Mucosa of rectum (tissue), 2 donors: ENCODE measurements around the gene UBE2G1.

Experiments
- H3K27ac ChIP-seq, 2 donors: one replicate each; pipeline ENCODE4 v1.7.0; 2013; ENCODE audit warnings: inconsistent platforms in 2 of 2, low read depth in 2 of 2, low read length in 2 of 2
- H3K27me3 ChIP-seq, 2 donors: one replicate each; pipeline ENCODE4 v1.7.0; 2013; ENCODE audit warnings: low read length in 2 of 2; ENCODE audit not compliant: control insufficient read depth in 2 of 2, insufficient read depth in 2 of 2
- H3K36me3 ChIP-seq, 2 donors: one replicate each; pipeline ENCODE4 v1.7.0; 2013; ENCODE audit warnings: low read length in 2 of 2; ENCODE audit not compliant: control insufficient read depth in 2 of 2, insufficient read depth in 2 of 2
- H3K4me1 ChIP-seq, 2 donors: one replicate each; pipeline ENCODE4 v1.7.0; 2013; ENCODE audit warnings: low read length in 2 of 2, mild to moderate bottlenecking in 1 of 2; ENCODE audit not compliant: control insufficient read depth in 2 of 2, insufficient read depth in 2 of 2
- H3K4me3 ChIP-seq, 2 donors: one replicate each; pipeline ENCODE4 v1.7.0; 2013; ENCODE audit warnings: low read length in 2 of 2
- H3K9ac ChIP-seq, 2 donors: one replicate each; pipeline ENCODE4 v1.7.0; 2013; ENCODE audit warnings: low read length in 2 of 2, low read depth in 1 of 2, mild to moderate bottlenecking in 1 of 2
- H3K9me3 ChIP-seq, 2 donors: one replicate each; pipeline ENCODE4 v1.7.0; 2013; ENCODE audit warnings: low read length in 2 of 2; ENCODE audit not compliant: control insufficient read depth in 2 of 2
- donor health status: healthy.
- donor health status: Normal muscosa, but diverticular disease.

Gene UBE2G1

GRCh38 chr17:4324463-4324862 lies 42.0 kb downstream of the UBE2G1 start:
- H3K4me3 ChIP-seq = no peak overlapping the region
- H3K27me3 ChIP-seq = no peaks in the 10 kb centered on the region
- no peaks in the 10 kb centered on the region for H3K9me3 ChIP-seq
- H3K9ac ChIP-seq = no peak overlapping the region
- no peak overlapping the region for H3K27ac ChIP-seq
- no peaks in the 10 kb centered on the region for H3K36me3 ChIP-seq
- peaks cover 0 to 3% of the 10 kb centered on the region in 2 donors for H3K4me1 ChIP-seq

- H3K27me3 ChIP-seq = no peaks in the 10 kb centered on the region
- H3K9ac ChIP-seq = no peak overlapping the region
- H3K9me3 ChIP-seq = no peaks in the 10 kb centered on the region
- peaks cover 14 to 16% of the 10 kb centered on the region in 2 donors for H3K4me1 ChIP-seq
- H3K4me3 ChIP-seq = no peak overlapping the region
- H3K27ac ChIP-seq = no peak overlapping the region
- H3K36me3 ChIP-seq = no peaks in the 10 kb centered on the region
Observed at GRCh38 chr17:4319221-4319620, 47.3 kb downstream of the UBE2G1 start.

- no peak overlapping the region for H3K27ac ChIP-seq
- H3K36me3 ChIP-seq = no peaks in the 10 kb centered on the region
- no peaks in the 10 kb centered on the region for H3K27me3 ChIP-seq
- H3K4me3 ChIP-seq = no peak overlapping the region
- no peak overlapping the region for H3K9ac ChIP-seq
- H3K9me3 ChIP-seq = no peaks in the 10 kb centered on the region
- peaks cover 14 to 16% of the 10 kb centered on the region in 2 donors for H3K4me1 ChIP-seq
Observed at GRCh38 chr17:4318596-4318995, 47.9 kb downstream of the UBE2G1 start.

GRCh38 chr17:4318186-4318585 lies 48.3 kb downstream of the UBE2G1 start:
- no peak overlapping the region for H3K9ac ChIP-seq
- H3K27me3 ChIP-seq = no peaks in the 10 kb centered on the region
- no peak overlapping the region for H3K27ac ChIP-seq
- peaks cover 14 to 16% of the 10 kb centered on the region in 2 donors for H3K4me1 ChIP-seq
- H3K4me3 ChIP-seq = no peak overlapping the region
- no peaks in the 10 kb centered on the region for H3K9me3 ChIP-seq
- no peaks in the 10 kb centered on the region for H3K36me3 ChIP-seq

- H3K9ac ChIP-seq = no peak overlapping the region
- peaks cover 14 to 16% of the 10 kb centered on the region in 2 donors for H3K4me1 ChIP-seq
- no peaks in the 10 kb centered on the region for H3K36me3 ChIP-seq
Observed at GRCh38 chr17:4317610-4318009, 48.9 kb downstream of the UBE2G1 start.

GRCh38 chr17:4316648-4317047 lies 49.8 kb downstream of the UBE2G1 start:
- Histone ChIP-seq H3K4me1 (peaks cover 14 to 16% of the 10 kb centered on the region in 2 donors), H3K27ac (no peak overlapping the region), H3K27me3 (no peaks in the 10 kb centered on the region), H3K9me3 (no peaks in the 10 kb centered on the region), H3K36me3 (no peaks in the 10 kb centered on the region), H3K9ac (no peak overlapping the region), H3K4me3 (no peak overlapping the region)

More at GRCh38 chr17:4317610-4318009, 48.9 kb downstream of the UBE2G1 start:
- no peaks in the 10 kb centered on the region for H3K9me3 ChIP-seq
- H3K27me3 ChIP-seq = no peaks in the 10 kb centered on the region
- no peak overlapping the region for H3K4me3 ChIP-seq
- H3K27ac ChIP-seq = no peak overlapping the region

GRCh38 chr17:4314618-4315017 lies 51.9 kb downstream of the UBE2G1 start:
- H3K4me1 ChIP-seq = peaks cover 22 to 23% of the 10 kb centered on the region in 2 donors

GRCh38 chr17:4314179-4314578 lies 52.3 kb downstream of the UBE2G1 start:
- H3K36me3 ChIP-seq = no peaks in the 10 kb centered on the region
- no peaks in the 10 kb centered on the region for H3K27me3 ChIP-seq
- H3K9ac ChIP-seq = no peak overlapping the region
- no peaks in the 10 kb centered on the region for H3K9me3 ChIP-seq
- H3K4me3 ChIP-seq = no peak overlapping the region
- peaks cover 22 to 23% of the 10 kb centered on the region in 2 donors for H3K4me1 ChIP-seq
- no peak overlapping the region for H3K27ac ChIP-seq

More at GRCh38 chr17:4314618-4315017, 51.9 kb downstream of the UBE2G1 start:
- Histone ChIP-seq H3K36me3 (no peaks in the 10 kb centered on the region), H3K27ac (no peak overlapping the region), H3K9ac (no peak overlapping the region), H3K9me3 (no peaks in the 10 kb centered on the region), H3K4me3 (no peak overlapping the region), H3K27me3 (no peaks in the 10 kb centered on the region)

GRCh38 chr17:4313221-4314114 lies 53.0 kb downstream of the UBE2G1 start:
- Histone ChIP-seq H3K9me3 (no peaks in the 10 kb centered on the region), H3K4me3 (no peak overlapping the region), H3K27ac (no peak overlapping the region), H3K4me1 (peaks cover 18 to 19% of the 10 kb centered on the region in 2 donors), H3K9ac (no peak overlapping the region), H3K27me3 (no peaks in the 10 kb centered on the region), H3K36me3 (no peaks in the 10 kb centered on the region)

GRCh38 chr17:4310354-4311060 lies 56.0 kb downstream of the UBE2G1 start:
- Histone ChIP-seq H3K36me3 (peaks cover 0 to 4% of the 10 kb centered on the region in 2 donors), H3K27ac (no peak overlapping the region), H3K4me1 (peaks cover 7 to 8% of the 10 kb centered on the region in 2 donors), H3K9ac (no peak overlapping the region), H3K27me3 (no peaks in the 10 kb centered on the region), H3K4me3 (no peak overlapping the region), H3K9me3 (no peaks in the 10 kb centered on the region)
